Measurements from ENCODE around the gene BMP10.

GRCh38 chr2:68877079-68877772 is 6.0 kb upstream of the BMP10 start:
- TF ChIP-seq CTCF (IDR thresholded peaks at IDR 0.05 in 8 of 11, conservative IDR thresholded peaks at IDR 0.05 in 3 of 11), result no peak
- TF ChIP-seq POLR2A (IDR thresholded peaks at IDR 0.05), result no peak
- TF ChIP-seq POLR2AphosphoS5 (IDR thresholded peaks at IDR 0.05), result no peak

All from spleen (tissue), 7 donors.